GM19324 (cell line): ENCODE measurements around the gene BRD3OS.

ENCODE experiments used
- ATAC-seq: cut with Tn5 transposase; IDR thresholded peaks from one replicate; pipeline ENCODE4 v1.9.1; 2021; ENCODE audit warnings: mild to moderate bottlenecking, moderate library complexity; ENCODE audit not compliant: unreplicated experiment, low FRiP score

The BRD3OS gene

DNA sequence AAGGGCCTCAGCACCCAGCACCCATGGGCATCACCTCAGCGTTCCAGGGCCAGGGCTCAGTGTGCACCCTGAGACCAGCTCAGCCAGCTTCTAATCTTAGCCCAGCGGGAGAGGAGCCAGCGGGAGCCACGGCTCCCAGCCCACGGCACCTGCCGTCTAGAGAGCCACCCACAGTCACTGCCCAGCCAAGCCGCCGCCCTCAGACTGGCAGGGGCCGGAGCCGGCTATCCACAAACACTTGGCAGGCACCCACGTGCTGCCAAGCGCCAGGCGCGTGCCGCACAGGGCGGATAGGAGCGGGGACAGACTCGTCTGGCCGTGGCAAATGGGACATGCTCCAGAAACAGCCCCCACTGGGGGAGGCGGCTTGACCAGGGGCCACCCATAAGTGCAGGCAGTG, 24.0 kb downstream of the BRD3OS start:
- ATAC-seq: no peak

DNA sequence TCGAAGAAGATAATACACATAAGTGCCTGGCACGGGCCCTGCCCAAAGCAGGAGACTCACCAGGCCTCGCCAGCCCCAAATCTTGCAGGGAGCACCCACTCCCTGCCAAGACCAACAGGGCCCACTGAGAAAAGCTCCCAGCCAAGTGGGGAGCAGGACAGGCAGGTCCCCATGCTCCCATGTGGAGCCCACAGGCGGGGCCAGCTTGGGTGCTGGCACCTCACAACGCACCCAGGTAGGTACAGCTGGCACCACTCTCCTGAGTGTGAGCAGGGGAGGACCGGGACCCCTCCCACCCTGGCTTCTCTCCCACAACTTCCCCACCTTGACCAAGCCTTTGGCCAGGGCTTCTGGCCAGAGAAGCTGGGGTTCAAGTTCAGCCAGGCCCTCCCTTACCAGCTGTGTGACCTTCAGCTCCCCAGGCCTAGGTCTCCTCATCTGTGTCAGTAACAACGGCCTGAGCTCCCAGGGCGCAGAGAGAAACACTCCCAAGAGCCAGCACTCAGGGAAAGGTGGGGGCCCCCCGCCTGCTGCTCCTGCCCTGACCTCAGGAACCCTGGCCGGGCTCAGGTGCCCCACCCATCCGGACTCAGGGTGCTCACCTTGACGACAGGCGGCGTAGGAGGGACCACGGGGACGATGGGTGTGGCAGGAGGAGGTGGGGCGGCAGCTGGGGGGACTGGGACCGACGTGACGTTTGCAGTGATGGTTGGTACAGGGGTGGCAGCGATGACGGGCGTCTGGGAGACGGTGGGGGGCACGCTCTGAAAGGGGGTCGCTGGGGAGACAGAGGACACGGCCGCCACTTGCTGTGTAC, 24.7 kb downstream of the BRD3OS start:
- ATAC-seq: no peak

DNA sequence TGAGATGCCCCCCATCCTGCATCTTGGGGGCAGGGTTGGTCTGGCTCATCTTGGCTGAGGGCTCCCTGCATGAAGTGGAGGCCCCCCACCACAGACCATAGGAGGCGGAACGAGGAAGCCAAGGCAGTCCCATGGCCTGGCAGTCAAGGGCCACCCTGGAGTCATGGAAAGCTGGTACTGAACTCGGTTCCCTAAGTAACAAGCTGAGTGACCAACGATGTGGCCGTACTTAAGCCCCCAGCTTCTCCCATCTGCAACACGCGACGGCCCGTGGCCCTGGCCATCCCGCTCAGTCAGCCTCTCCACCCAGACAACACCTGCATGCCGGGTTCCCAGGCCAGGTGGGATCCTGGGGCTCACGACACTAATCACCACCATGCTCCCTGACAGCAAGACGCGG, 25.4 kb downstream of the BRD3OS start:
- ATAC-seq: no peak

DNA sequence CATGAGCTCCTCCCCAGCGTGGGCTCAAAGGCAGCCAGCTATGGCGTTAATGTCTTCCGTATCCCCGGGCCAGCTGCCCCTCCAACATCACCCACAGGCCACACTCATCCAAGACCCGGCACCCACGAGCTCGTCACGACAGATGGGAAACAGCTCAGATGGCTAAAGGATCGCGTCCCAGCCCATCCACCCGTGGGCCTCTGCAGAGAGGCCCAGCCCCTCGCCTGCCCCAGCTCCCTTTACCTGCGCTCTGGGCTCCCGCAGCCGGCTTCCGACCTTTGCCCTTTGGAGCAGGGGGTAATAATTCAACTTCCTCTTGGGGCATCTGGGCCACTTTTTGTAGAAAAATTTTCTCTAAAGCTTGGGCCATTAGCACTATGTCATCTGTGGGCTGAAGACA, 26.0 kb downstream of the BRD3OS start:
- ATAC-seq: no peak

DNA sequence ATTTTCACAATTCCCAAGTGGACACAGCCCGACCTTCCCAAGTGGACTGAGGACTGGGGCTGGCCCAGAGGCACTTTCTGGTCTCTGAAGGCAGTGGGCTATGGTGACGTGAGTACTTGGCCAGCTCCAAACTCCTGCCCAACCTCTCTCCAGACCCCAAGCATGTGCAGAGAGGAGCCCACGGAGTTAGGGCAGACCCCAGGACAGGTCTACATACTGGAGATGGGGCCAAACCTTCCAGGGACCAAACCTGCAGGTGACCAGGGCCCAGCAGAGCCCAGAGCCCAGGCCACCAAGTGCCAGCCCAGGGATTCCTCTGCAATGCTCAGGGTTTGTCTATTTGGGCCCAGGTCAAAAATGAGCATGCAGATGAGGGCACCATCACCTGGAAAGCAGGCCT, 27.2 kb downstream of the BRD3OS start:
- ATAC-seq: no peak

DNA sequence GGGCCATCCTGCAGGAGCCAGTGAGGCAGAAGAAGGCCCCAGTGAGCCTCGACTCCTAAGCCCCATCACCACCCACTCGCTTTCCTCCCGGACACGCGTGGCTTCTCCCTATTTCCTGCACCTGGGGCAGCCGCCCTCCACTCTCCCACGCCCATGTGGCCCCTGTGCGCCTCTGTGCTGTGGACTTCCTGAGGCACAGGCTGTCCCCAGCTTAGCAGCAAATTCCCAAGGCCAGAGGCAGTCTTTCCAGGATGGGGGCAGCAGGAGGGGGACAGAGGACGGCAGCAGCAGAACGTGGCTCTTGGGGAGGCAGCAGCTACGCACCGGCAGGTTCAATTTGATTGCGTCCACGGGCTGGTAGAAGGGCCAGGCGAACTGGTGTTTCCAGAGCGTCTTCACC, 27.7 kb downstream of the BRD3OS start:
- ATAC-seq: no peak

DNA sequence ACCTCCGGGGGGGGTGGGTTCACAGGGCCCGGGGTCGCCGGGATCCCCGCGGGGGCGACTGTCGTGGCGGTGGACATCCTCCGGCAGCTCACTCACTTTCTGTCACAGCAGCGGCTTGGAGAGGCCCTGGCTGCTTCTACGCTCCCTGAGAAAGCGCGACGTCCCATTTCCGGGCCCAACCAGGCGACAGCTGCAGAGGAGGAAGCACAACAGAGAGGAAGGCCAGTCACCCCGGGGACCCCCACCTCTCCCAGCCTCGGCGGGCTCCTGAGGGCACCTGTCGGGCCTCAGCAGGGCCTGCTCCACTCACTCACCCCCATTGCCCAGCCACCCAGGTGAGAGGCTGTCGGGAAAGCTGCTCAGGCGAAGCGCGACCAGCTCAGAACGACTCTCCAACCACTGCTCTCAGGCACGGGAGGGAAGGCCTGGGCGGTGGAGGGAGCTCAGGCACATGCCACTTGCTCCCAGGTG, 28.2 kb downstream of the BRD3OS start:
- no peak for ATAC-seq

DNA sequence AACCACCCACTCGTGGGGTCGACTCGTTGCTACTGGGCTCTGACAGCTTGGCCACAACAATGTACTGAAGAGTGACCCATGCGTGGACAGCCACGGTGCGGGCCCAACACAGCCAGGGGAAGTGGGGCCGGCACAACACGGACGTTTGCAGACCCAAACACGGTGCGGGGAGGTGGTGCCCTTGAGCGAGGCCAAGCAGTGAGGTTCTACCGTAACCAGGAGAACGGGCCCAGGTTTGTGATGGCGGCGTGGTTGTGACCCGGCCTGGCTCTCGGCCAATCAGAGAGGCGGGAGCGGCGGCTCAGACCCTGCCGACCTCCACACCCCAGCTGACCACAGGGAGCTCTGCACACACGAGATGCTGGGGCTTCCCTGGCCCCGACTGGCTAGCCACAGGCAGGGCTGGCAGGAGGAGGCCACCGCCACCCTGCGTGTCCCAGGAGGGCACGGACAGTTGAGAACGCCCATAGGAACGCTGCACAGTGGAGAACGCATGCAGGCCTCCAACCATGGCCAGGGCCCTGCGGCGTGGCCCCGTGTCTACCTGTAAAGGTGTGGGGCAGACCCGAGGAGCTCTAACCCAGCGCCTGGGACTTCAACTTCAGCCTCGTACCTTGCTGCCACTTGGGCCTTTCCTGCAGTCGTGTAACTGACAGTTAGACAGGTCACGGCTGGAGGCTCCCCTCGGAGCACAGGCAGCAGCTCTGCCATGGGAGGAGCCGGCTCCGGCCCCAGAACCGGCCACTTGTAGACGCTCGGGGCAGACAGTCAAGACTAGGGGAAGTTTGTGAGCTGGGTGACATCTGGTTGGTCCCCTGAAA, 28.9 kb downstream of the BRD3OS start:
- ATAC-seq: no peak

DNA sequence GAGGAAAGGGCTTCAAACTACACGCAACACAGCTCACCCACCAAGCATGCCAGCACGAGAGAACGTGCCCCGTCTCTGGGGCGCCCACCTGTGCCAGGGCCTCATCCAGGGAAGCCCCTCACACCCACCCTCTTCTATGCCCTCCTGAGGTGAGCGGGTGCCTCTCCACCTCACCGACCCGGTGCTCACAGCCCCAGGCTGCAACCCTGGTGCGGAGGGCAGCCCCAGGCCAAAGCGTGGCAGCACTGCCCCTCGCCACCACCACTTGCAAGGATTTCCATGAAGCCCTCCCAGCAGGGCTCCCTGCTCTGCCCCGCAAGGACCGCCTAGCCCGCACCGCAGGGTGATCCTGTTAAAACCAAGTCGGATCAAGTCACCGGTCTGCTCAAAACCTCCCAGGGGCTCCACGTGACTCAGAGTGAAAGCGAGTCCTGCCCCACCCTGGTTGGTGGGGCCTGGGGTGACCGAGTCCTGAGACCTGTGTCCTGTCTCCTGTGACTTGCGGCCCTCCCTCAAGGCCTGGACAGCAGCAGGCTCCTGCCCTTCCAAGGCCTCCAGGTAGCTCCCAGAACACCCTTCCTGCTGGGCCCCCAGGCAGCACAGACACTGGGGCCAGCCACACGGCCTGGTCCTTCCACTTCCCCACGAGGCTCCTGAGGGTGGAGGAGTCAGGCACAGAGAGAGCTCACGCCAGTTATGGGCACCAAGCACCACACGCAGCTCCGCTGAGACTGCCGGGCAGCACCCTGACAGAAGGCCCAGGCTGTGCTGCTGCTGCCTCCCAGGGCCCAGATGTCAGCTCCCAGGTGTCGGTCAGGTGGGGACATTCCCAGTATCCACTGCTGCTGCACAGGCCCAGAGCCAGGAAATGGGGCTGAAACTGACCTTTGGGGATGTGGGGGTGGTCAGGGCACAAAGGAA, 29.9 kb downstream of the BRD3OS start:
- no peak for ATAC-seq

DNA sequence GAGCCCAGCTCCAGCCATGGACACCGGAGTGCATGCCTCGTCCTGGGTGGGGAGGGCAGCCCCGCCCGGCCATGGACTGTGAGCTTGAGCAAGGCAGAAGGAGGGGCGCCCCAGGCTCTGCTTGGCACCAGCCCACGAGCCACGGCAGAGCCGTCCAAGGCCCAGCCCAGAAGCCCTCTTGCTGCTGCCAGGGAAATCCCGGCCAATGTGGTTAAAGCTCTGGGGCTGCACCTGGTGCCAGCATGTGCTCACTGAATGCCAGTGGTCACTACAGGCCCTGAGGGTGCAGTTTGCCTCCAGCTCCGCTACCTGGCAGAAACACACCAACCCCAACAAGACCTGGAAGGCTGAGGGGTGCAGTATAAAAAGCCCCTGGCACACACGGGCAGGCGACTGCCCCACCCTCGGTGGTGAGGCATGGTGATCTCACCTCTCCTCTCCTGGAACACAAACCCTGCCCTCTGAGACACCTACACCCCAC, 30.7 kb downstream of the BRD3OS start:
- no peak for ATAC-seq

DNA sequence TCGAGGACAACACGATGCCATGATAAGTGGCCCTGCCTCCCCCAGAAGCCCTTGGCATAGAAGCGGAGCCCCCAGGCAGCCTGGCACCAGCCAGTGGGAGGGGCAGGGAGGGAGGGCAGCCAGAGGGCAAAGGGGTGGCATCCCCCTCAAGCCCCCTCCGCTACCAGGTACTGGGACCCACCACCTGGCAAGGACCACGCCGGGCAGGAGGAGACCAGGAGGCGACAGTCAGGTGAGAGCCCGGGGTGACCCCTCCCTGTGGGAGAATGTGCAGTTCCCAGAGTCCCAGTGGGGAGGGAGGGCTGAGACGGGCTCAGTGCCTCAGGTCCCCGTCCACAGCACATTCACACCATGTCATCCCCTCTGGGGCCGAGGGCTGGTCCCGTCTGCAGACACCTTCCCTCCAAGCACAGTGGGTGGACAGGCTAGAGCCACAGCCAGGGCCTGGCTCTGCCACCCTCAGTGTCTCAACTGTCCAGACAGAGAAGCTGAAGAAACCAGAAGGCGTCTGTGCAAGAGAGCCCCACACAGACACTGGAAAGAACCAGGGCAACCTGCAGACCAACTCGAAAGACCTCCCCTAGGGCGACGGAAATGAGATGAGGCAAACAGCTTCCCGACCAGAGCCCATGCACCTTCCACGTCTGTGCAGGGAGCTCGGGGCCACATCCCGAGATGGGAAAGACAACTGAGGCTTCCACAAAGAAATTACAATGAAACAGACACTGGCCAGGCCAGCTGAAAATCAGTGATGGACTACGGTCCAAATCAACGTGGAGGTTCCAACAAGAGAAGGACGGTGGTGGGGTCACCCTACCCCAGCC, 31.4 kb downstream of the BRD3OS start:
- ATAC-seq: no peak

DNA sequence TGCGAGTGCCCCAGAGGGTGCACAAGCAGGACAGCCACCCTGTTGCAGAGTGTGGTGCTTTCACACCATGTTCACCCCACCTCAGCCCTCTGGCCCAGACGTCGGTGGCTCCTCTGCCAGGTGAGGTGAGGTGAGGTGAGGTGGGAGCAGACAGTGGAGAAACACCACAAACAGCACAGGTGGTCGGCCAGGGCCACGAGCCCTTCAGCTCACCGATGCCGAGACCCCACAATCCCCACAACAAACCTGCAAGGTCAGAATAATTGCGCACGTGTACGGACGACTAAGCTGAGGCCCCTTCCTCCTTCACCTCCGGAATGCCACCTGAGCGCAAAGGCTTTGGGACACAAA, 32.0 kb downstream of the BRD3OS start:
- ATAC-seq: no peak

DNA sequence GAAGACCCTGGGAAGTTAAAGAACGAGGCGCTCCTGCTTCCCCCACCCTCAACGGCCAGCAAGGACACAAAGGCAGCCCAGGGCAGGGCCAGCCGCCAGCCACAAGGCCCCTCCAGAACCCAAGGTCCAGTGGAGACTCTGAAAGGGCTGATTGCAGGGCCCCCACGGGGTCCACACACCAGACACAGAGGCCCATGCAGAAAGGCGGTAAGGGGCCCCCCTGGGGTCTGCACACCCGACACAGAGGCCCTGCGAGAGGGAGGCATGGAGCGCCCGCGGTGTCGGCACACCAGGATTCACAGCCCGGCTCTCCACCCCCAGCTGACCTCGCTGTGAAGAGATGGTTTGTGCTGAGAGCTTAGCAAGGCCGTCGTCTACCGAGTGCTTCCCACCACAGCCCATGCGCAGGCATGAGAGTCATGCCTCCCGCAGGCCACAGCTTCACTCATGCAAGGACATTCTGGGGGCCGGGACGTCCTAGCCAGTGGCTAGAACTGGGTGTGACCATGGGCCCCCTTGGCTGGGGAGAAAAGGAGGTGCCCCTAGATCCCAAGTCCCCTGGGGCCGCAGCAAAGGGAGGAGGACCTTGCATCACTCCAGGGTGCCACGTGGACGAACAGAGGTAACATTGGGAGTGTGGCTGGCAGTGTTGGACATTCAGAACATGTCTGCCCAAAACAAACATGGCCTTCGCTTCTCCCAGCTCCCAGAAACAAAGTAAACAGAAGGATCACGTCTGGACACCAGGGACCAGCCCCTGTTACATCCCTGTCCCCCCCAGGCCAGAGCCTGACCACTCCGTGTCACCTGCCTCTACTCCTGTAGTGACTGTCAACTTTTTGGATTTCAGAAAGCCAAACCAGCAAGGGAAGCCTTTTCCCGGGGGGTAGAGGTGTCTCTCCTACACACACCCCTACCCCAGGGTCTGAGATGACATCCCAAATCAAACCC, 32.7 kb downstream of the BRD3OS start:
- ATAC-seq: no peak

DNA sequence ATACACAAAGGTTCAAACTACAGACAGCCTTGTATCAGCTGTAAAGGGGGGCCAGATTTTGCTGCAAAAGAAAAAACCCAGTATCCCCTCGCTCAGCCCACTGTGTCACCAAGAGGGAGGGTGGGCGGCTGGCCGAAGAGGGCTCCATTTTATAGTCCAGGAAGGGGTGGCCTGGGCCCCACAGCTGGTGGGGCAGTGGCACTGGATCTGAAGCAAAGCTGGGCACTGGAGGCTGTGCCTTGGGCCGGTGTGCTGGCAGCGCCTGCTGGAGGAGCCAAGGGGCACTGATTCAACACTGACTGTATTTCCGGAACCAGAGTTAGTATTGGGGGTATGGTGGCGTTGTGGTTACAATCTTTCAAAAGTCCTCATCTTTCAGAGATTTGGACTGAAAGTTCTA, 33.4 kb downstream of the BRD3OS start:
- ATAC-seq: no peak

DNA sequence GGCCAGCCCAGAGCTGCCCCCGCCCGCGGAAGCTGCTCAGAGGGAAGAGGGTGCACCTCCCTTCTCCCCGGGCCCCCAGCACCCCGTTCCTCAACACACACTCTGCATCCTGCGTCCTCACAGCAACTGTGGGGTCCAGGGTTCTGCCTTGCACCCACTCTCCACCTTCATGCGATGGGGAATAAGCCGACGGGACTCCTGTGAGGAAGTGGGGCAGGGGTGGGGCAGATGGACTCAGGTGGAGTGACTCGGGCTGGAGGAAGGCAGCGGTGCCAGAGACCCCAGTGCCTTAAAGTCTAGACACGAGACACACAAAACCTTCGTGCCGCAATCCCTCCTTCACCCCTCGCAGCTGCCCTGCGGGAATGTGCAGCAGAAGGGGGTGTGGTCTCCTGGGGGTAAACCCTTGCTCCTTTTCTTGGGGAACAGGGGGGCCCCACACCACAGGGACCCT, 33.9 kb downstream of the BRD3OS start:
- ATAC-seq: no peak

DNA sequence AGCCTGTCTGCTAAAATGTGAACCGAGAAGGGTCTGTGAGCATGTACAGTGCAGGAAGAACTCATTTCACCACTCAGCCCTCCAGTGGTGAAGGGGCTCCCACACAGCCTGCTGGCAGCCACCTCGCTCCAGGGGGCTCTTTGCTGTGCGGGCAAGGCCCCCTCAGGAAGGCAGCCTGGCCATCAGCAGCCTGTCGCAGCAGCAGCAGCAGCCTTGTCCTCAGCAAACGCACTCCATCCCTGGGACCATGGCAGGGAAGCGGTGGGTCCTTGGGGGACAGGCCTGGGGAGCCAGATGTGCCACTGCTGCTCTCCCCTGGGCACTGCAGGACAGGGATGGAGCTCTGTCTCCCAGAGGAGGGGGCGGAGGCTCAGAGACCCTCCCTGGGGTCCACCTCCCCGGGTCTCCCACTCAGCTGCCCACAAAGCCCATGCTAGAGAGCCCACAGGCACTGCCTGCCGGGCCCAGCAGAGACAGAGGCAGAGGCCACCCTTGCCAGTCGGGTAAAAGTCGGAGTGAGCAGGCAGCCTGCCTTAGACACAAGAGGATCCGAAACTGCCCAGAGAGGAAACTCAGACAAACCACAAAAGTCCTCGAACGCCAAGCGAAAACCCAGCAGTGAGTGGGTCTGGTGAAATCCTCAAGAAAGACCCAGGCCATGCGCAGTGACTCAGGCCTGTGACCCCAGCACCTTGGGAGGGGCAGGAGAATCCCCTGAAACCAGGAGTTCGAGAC, 34.5 kb downstream of the BRD3OS start:
- ATAC-seq: peak; percentile 73

DNA sequence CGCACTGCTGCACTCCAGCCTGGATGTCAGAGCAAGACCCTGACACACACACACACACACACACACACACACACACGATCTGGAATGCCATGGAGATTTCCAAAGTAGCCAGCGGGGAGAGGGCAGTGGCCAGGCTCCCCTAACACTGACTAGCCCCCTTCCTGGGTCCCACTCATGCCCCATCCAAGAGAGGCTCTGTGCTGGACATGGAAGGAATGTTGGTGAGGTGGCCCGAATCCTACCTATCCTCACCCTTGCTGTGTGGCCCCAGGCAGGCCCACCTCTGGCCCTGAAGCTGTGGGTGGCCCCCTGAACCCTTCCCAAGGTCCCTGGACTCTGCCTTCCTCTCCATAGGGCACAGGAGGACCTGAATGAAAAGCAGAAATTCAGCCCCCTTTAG, 35.3 kb downstream of the BRD3OS start:
- no peak for ATAC-seq
